Measurements from ENCODE around the gene UBAP2L.

The UBAP2L gene

DNA sequence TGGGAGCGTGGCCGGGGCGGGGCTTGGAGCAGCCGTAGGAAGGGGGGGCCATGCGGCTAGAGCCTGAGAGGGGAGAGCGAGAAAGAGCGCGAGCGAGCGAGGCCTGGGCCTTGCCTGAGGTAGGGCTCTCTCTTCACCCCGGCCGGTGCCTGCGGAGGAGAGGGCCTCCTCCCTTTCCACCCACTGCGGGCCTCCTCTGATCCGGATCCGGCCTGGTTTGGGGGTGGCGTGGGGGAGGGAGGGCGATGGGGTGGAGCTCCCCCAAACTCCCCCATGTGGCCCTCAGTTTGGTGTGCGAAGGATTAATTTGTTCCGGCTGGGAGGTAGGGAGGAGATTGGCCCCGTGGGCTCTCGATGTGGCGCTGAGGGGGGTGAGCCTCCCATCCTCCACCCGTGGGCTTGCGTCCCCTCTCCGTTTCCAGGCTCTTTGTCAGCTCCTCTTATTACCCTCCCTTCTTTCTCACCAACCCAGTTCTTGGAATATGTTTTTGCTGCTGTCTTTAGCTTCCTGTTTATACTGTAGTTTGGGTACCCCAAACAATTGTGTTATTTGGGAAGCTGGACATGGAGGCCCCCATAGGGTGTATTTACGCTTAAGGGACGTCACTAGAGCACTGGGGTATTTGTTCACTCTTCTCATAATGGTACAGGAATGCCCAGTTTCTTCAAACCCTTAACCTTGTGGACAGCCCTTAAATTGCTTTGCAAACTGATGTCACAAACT lies 685 bp downstream of the UBAP2L start:
- peak overlapping the region; percentile 88 for H3K4me2 ChIP-seq (ENCODE audit: insufficient read depth, low read length)
- peaks cover 98% of the 10 kb centered on the region for H3K79me2 ChIP-seq (ENCODE audit: insufficient read depth, low read length)
- peak; percentile 65 for DNase-seq
- H2AFZ ChIP-seq (ENCODE audit: low read depth, low read length): peak overlapping the region; percentile 57
- peaks cover 63% of the 10 kb centered on the region for H3K4me1 ChIP-seq (ENCODE audit: insufficient read depth, low read length)
- H3K27me3 ChIP-seq (ENCODE audit: insufficient read depth, low read length, poor library complexity): no peaks in the 10 kb centered on the region
- ATAC-seq (ENCODE audit: insufficient read depth, low read depth): peak; percentile 14
- peaks cover 61% of the 10 kb centered on the region for H3K36me3 ChIP-seq (ENCODE audit: insufficient read depth, low read length)
- H3K27ac ChIP-seq (ENCODE audit: low read length): peak overlapping the region; percentile 92
- no peak for TF ChIP-seq EZH2 (IDR thresholded peaks at IDR 0.05; ENCODE audit: borderline replicate concordance, low read depth, low read length, severe bottlenecking)
- TF ChIP-seq, protein P1, sequence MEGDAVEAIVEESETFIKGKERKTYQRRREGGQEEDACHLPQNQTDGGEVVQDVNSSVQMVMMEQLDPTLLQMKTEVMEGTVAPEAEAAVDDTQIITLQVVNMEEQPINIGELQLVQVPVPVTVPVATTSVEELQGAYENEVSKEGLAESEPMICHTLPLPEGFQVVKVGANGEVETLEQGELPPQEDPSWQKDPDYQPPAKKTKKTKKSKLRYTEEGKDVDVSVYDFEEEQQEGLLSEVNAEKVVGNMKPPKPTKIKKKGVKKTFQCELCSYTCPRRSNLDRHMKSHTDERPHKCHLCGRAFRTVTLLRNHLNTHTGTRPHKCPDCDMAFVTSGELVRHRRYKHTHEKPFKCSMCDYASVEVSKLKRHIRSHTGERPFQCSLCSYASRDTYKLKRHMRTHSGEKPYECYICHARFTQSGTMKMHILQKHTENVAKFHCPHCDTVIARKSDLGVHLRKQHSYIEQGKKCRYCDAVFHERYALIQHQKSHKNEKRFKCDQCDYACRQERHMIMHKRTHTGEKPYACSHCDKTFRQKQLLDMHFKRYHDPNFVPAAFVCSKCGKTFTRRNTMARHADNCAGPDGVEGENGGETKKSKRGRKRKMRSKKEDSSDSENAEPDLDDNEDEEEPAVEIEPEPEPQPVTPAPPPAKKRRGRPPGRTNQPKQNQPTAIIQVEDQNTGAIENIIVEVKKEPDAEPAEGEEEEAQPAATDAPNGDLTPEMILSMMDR (IDR thresholded peaks at IDR 0.05; ENCODE audit: borderline replicate concordance, extremely low read depth, low read length, poor library complexity, severe bottlenecking): no peak
- no peaks in the 10 kb centered on the region for H3K9me3 ChIP-seq (ENCODE audit: insufficient read depth, low read length, severe bottlenecking)
- H3K9ac ChIP-seq (ENCODE audit: low read depth, low read length): peak overlapping the region; percentile 93
- peaks cover 47% of the 10 kb centered on the region; the same call in 1 of the 2 replicates for H4K20me1 ChIP-seq (ENCODE audit: insufficient read depth, low read length)
- H3K4me3 ChIP-seq (ENCODE audit: low read depth in 1 of 2, low read length in 2 of 2): peak overlapping the region; percentile 83 to 89

DNA sequence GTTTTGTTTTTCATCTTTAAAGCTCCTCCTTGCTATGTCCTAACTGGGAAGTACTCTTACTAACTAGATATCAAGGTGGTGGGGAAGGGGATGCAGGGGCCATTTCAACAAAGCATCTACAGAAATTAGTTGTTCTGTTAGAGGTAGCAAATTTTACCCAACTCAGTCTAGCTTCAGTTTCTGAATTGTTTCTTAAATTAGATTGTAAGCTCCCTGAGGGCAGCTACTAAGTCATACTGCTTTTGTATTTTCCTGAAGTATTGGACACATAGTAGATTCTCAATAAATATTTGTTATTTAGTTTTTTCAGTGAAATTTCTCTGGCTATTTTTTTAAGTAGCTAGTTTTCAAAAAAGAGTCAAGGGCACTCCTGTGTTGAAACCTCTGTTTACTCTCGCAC lies 1.8 kb downstream of the UBAP2L start:
- H3K9ac ChIP-seq (ENCODE audit: low read depth, low read length): peak overlapping the region; percentile 93
- H3K4me2 ChIP-seq (ENCODE audit: insufficient read depth, low read length): peak overlapping the region; percentile 88
- peaks cover 66% of the 10 kb centered on the region for H3K36me3 ChIP-seq (ENCODE audit: insufficient read depth, low read length)
- peaks cover 98% of the 10 kb centered on the region for H3K79me2 ChIP-seq (ENCODE audit: insufficient read depth, low read length)
- H3K27me3 ChIP-seq (ENCODE audit: insufficient read depth, low read length, poor library complexity): no peaks in the 10 kb centered on the region
- no peak for DNase-seq
- peak overlapping the region; percentile 83 to 89; a peak in 3 of 4 replicates for H3K4me3 ChIP-seq (ENCODE audit: low read depth in 1 of 2, low read length in 2 of 2)
- peaks cover 56% of the 10 kb centered on the region for H4K20me1 ChIP-seq (ENCODE audit: insufficient read depth, low read length)
- peaks cover 60% of the 10 kb centered on the region for H3K4me1 ChIP-seq (ENCODE audit: insufficient read depth, low read length)
- no peak overlapping the region for H2AFZ ChIP-seq (ENCODE audit: low read depth, low read length)
- H3K9me3 ChIP-seq (ENCODE audit: insufficient read depth, low read length, severe bottlenecking): no peaks in the 10 kb centered on the region
- no peak for ATAC-seq (ENCODE audit: insufficient read depth, low read depth)
- H3K27ac ChIP-seq (ENCODE audit: low read length): peak overlapping the region; percentile 92; the same call in 1 of the 2 replicates
- no peak for TF ChIP-seq EZH2 (IDR thresholded peaks at IDR 0.05; ENCODE audit: borderline replicate concordance, low read depth, low read length, severe bottlenecking)
- TF ChIP-seq, protein P1 (IDR thresholded peaks at IDR 0.05; ENCODE audit: borderline replicate concordance, extremely low read depth, low read length, poor library complexity, severe bottlenecking): no peak

- Histone ChIP-seq H3K36me3 (ENCODE audit: insufficient read depth, low read length) (peaks cover 66% of the 10 kb centered on the region), H4K20me1 (ENCODE audit: insufficient read depth, low read length) (peaks cover 56% of the 10 kb centered on the region), H3K4me1 (ENCODE audit: insufficient read depth, low read length) (peaks cover 56% of the 10 kb centered on the region), H3K9me3 (ENCODE audit: insufficient read depth, low read length, severe bottlenecking) (no peaks in the 10 kb centered on the region), H3K27ac (ENCODE audit: low read length) (no peak overlapping the region), H2AFZ (ENCODE audit: low read depth, low read length) (no peak overlapping the region), H3K27me3 (ENCODE audit: insufficient read depth, low read length, poor library complexity) (no peaks in the 10 kb centered on the region), H3K9ac (ENCODE audit: low read depth, low read length) (peak overlapping the region; percentile 93; the same call in 1 of the 2 replicates), H3K4me3 (ENCODE audit: low read depth in 1 of 2, low read length in 2 of 2) (peak overlapping the region in 1 of 2 experiments; percentile 89; a peak in 1 of 4 replicates), H3K4me2 (ENCODE audit: insufficient read depth, low read length) (peak overlapping the region; percentile 88), H3K79me2 (ENCODE audit: insufficient read depth, low read length) (peaks cover 98% of the 10 kb centered on the region)
- DNase-seq: no peak
- ATAC-seq (ENCODE audit: insufficient read depth, low read depth): no peak
- TF ChIP-seq EZH2 (IDR thresholded peaks at IDR 0.05; ENCODE audit: borderline replicate concordance, low read depth, low read length, severe bottlenecking): no peak
- TF ChIP-seq, protein P1 (IDR thresholded peaks at IDR 0.05; ENCODE audit: borderline replicate concordance, extremely low read depth, low read length, poor library complexity, severe bottlenecking): no peak
Measured at GRCh38 chr1:154222918-154223317, 2.2 kb downstream of the UBAP2L start.
